ENCODE measurements around the gene CFDP1.

The CFDP1 gene

DNA sequence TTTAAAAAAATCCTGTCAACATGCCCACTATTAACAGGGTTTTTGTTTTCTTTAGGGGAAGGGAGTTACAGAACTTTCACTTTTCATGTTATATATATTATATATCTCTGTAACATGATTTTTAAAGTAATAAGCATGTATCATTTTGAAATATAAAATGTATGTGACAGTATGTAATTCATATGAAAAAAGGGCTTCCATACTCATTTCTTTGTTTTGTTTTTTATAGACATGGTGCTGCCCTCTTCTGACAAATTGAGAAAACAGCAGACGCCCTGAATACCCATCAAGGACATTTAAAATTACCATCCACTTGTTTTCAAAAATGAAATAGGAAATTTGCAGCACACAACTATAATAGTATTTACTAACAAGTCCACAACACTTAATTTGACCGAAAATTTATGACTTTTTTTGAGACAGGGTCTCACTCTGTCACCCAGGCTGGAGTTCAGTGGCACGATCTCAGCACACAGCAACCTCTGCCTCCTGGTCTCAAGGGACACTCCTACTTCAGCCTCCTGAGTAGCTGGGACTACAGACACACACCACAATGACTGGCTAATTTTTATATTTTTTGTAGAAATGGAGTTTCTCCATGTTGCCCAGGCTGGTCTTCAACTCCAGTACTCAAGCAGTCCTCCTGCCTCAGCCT lies 30.4 kb downstream of the CFDP1 start:
- DNase-seq: peak in 1 of 2 experiments; percentile 12

GRCh38 chr16:75402159-75402820 lies 31.0 kb downstream of the CFDP1 start:
- no peak for DNase-seq

DNA sequence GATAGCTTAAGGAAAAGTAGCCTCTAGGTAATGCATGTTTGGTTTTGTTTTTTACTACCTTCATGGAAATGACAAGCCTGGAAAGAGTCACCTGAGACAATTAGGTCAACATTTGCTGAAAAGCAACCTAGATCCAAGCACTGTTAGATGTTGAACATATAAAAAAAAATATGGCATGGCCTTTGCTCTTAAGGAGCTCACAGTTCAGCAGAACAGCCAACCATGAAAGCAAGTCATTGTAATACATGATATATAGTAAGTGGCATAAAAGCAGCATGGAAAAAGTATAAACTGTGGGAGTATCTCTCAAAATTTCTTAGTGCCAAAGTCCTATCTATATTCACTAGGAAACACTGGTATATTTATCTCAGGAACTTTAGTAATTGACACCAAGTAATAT lies 31.6 kb downstream of the CFDP1 start:
- no peak for DNase-seq

DNA sequence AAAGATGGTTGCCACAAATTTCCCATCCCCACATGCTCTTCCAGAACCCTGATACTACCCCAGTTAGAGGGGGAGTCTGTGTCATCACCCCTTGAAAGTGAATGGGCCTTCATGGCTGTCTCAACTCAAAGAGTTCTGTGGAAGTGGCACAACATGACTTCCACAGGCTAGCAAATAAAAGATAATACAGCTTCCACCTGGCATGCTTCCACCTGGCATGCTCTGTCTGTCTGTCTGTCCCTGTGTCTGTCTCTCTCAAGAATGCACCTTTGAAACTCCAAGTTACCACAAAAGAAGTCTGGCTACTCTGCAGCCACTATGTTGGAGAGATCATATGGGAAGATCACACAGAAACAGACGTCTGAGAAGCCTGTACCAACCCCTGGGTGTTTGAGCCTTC lies 35.0 kb downstream of the CFDP1 start:
- DNase-seq: no peak

- DNase-seq: no peak
These were observed 38.4 kb downstream of the CFDP1 start for GRCh38 chr16:75394941-75395340.

- no peak for DNase-seq
These were observed 40.4 kb downstream of the CFDP1 start for GRCh38 chr16:75392906-75393305.

- DNase-seq: no peak
These were observed 42.2 kb downstream of the CFDP1 start for GRCh38 chr16:75390926-75391653.

- DNase-seq: no peak
These were observed 44.1 kb downstream of the CFDP1 start for GRCh38 chr16:75389096-75389690.

- DNase-seq: no peak
These were observed 45.4 kb downstream of the CFDP1 start for GRCh38 chr16:75387951-75388350.

DNA sequence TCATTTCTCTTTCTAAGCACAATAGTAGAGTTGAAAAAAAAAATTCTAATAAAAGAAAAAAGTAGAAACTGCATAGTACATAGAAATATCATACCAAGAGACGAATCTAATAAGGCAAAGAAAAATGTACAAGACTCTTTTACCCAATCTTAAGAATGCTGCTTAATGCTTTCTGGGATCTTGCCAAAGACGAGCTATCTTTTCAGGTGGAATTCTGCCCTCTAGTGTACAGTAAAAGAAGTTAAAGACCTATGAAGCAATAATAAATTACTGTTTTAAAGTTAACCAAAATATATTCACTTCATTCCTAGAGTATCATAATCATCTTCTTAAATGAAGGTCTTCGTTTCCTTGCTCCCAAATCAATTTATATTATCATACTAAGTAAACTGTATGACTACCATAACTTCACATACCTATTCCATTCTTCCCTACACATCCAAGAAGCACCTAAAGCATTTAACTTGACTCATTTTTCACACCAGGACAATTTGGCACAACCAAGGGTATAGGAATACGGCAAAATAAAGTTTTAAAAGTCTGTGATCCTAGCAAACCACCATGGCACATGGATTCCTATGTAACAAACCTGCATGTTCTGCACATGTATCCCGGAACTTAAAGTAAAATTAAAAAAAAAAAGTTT lies 47.7 kb downstream of the CFDP1 start:
- DNase-seq: peak; percentile 29 to 67

GRCh38 chr16:75383141-75383540 lies 50.2 kb downstream of the CFDP1 start:
- no peak for DNase-seq

DNA sequence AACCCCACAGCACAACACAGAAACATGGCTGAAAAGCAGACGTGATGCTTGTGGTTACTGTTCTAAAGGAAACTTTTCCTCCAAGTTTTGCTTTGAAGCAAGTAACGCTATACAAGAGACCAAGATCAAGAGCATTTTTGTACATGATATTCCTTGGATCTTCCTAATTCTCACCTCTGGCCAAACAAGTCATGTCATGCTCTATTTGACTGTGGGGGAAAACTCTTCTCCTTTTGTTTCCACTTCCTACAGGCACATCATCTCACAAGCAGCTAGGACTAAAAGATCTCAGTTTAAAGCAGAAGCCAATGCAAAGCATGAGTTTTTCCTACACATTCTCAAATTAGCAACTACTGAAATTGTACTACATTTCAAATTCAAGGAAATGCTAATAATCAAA lies 50.7 kb downstream of the CFDP1 start:
- DNase-seq: no peak

DNA sequence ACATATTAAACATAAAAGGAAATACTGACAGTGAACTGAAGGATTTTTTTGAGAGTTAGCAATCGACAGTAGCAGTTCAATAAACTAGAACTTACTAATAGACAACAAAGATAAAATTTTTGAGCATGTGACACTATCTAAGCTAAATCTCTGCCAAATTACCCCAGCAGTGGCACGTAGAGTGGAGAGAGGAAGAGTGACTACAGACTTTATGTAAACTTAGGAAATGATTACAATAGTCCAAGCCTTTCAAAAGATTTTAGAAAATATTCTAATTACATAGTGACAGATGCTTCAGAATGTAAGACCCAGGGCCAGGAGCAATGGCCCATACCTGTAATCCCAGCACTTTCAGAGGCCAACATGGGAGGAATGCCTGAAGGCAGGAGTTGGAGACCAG lies 52.4 kb downstream of the CFDP1 start:
- no peak for DNase-seq

DNA sequence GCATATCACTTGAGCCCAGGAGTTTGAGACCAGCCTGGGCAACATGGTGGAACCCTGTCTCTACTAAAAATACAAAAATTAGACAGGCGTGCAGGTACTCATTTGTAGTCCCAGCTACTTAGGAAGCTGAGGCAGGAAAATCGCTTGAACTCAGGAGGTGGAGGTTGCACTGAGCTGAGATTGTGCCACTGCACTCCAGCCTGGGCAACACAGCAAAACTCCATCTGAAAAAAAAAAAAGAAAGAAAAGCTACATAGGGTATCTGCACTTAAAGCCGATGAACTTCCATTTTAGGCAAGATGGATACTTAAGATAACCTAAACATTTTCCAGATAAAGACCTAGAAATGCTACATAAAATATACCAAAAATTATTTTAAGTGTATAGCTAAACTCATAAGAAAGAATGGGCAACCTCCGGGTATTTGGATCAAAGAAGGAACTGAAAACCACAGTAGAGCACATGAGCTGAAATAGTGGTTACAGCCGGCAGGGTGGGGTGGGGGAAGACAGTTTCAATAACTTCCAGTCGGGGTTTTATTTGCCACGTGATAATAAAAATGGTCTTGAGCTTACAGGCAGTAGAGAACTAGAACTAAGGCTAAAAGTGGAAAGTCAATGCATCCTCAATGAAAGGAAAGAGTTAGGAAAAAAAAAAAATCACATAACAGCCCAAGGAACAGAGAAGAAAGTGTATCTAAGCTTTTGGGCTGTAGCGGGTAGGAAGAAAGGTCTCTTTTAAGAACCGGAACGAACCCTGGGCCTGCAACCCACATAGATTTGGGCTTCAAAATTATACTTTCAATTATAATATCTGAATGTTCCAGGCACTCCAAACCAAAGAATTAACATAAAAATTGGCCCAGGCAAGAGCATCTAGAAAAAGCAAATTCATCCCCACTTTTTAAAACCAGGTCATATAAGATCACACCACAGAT lies 53.1 kb downstream of the CFDP1 start:
- DNase-seq: no peak

DNA sequence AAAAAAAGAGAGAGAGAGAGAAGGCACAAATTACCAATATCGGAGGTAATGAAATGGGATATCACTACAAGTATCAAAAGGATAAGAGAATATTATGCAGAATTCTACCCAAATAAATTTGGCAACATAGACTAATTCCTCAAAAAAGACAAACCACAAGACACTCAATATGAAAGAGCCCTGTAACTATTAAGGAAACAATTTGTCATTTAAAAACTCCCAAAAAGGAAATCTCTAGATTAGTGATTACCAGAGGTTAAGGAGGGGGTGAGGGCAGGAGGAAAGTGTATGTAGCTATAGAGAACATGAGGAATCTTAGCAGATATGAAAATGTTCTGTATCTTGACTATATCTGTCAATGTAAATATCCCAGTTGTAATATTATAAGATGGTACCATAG lies 54.0 kb downstream of the CFDP1 start:
- no peak for DNase-seq

- DNase-seq: no peak
These were observed 54.7 kb downstream of the CFDP1 start for GRCh38 chr16:75378616-75379015.

DNA sequence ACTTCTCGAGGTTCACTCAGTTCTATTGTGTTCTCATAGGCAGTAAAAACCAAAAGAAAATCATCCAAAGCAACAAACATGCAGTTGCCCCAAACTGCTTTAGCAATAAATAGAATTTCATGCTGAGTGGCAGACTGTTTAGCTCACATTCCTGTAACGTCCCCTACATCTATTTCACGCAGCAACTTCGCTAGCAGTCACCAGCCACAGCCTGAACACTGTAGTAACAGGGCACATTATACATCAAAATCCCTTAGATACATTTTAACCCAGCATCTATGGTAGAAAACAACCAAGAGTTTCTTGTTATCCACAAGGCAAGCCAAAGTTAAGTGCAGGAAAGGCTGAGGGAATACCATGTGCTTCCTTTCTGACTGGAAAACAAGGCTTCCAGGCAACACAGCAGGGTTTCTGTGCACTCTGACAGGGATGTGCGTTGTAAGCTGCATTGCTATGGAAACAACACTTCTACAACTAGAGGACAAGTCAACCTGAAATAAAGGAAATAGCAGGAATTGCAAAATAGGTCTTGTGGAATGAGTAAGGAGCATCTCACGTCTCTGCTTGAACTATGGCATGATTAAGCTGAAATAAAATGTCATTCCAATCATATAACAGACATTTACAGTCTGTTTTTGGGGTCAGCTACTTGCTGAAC lies 55.4 kb downstream of the CFDP1 start:
- no peak for DNase-seq

GRCh38 chr16:75376475-75377161 lies 56.7 kb downstream of the CFDP1 start:
- no peak for DNase-seq

DNA sequence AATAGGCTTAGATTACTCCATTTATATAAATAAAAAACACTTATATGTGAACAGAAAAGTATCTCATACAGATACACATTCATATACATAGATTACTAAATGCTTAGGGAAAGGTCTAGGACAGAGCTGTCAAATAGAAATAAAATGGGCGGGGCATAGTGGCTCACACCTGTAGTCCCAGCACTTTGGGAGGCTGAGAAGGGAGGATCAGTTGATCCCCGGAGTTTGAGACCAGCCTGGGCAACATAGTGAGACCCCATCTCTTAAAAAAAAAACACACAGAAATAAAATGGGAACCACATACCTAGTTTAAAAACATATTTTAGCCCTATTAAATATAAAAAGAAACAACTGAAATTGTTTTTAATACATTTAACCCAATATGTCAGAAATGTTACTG lies 58.9 kb downstream of the CFDP1 start:
- DNase-seq: no peak

DNA sequence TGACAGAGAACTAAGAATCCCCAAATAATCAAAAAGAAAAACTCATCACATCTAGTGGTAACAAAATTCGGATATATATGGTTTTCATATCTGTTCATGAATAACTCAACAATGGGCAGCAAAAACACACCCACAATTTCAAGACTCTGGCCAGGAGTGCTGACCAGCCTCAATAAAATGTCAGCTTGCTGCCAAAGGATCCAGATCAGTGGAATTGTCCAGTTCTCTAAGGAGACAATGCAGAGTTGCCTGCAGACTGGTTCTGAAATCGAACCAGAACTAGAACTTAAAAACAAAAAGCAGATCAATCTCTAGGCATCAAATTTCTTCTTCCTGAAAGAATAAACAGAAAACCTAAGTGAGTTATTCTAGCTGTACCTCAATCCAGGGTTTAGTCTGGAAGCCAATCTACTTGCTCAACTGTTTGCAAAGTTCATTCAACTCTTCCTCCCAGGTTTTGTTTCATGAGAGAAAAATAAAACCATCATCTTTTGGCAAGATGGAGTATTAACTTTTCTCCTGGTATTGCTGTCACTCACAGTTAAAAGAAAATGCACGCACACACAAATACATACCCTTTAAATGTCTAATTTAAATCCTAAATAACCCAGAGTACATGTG lies 61.0 kb downstream of the CFDP1 start:
- DNase-seq: no peak
